ENCODE results near the gene DIP2C. TPM values are rescaled to one million over a fixed set of nuclear protein-coding genes. Genes with fewer than 3 reads are reported as not detected.
"Not testable (repeated sequence)": the region's sequence is repeated elsewhere in the genome, so short reads cannot be mapped to it uniquely, and the experiment has no call there.

Gene DIP2C
- polyA plus RNA-seq, 1 donor from 2014 or later, result 1.4 TPM

- H3K36me3 Mint-ChIP-seq, result no peaks in the 10 kb centered on the region
- no peak overlapping the region for H3K27ac Mint-ChIP-seq
- H3K4me1 Mint-ChIP-seq, result peaks cover 1 to 5% (median 4%) of the 10 kb centered on the region in 3 donors
- no peaks in the 10 kb centered on the region for H3K9me3 Mint-ChIP-seq
- no peak overlapping the region for H3K4me3 Mint-ChIP-seq
- H3K27me3 Mint-ChIP-seq, result peaks cover 17% of the 10 kb centered on the region
These were observed 165.5 kb downstream of the DIP2C start for GRCh38 chr10:523925-524324.

- no peaks in the 10 kb centered on the region for H3K9me3 Mint-ChIP-seq
- H3K27ac Mint-ChIP-seq, result no peak overlapping the region
- no peak overlapping the region for H3K4me3 Mint-ChIP-seq
These were observed 167.1 kb downstream of the DIP2C start for GRCh38 chr10:522350-522749.

GRCh38 chr10:521261-522250 is 167.9 kb downstream of the DIP2C start:
- H3K36me3 Mint-ChIP-seq, result peaks cover 2% of the 10 kb centered on the region
- no peak overlapping the region for H3K27ac Mint-ChIP-seq
- peaks cover 17% of the 10 kb centered on the region for H3K27me3 Mint-ChIP-seq

More at GRCh38 chr10:522350-522749, 167.1 kb downstream of the DIP2C start:
- H3K27me3 Mint-ChIP-seq, result peaks cover 17% of the 10 kb centered on the region
- peaks cover 2% of the 10 kb centered on the region for H3K36me3 Mint-ChIP-seq
- peaks cover 0 to 5% (median 4%) of the 10 kb centered on the region in 3 donors for H3K4me1 Mint-ChIP-seq

GRCh38 chr10:520402-520787 is 169.1 kb downstream of the DIP2C start:
- peaks cover 2% of the 10 kb centered on the region for H3K36me3 Mint-ChIP-seq
- peaks cover 15% of the 10 kb centered on the region for H3K27me3 Mint-ChIP-seq
- H3K9me3 Mint-ChIP-seq, result no peaks in the 10 kb centered on the region
- no peak overlapping the region for H3K27ac Mint-ChIP-seq
- H3K4me3 Mint-ChIP-seq, result no peak overlapping the region
- peaks cover 3 to 7% (median 6%) of the 10 kb centered on the region in 3 donors for H3K4me1 Mint-ChIP-seq

More at GRCh38 chr10:521261-522250, 167.9 kb downstream of the DIP2C start:
- H3K4me1 Mint-ChIP-seq, result peaks cover 0 to 5% (median 5%) of the 10 kb centered on the region in 3 donors
- H3K9me3 Mint-ChIP-seq, result no peaks in the 10 kb centered on the region
- H3K4me3 Mint-ChIP-seq, result no peak overlapping the region

GRCh38 chr10:519716-520401 is 169.6 kb downstream of the DIP2C start:
- peaks cover 2% of the 10 kb centered on the region for H3K36me3 Mint-ChIP-seq
- H3K27ac Mint-ChIP-seq, result no peak overlapping the region
- no peaks in the 10 kb centered on the region for H3K9me3 Mint-ChIP-seq
- peaks cover 15% of the 10 kb centered on the region for H3K27me3 Mint-ChIP-seq
- peaks cover 3 to 10% (median 7%) of the 10 kb centered on the region in 3 donors for H3K4me1 Mint-ChIP-seq
- H3K4me3 Mint-ChIP-seq, result no peak overlapping the region

GRCh38 chr10:519055-519715 is 170.3 kb downstream of the DIP2C start:
- peaks cover 17% of the 10 kb centered on the region for H3K27me3 Mint-ChIP-seq
- no peak overlapping the region for H3K4me3 Mint-ChIP-seq
- H3K27ac Mint-ChIP-seq, result no peak overlapping the region
- no peaks in the 10 kb centered on the region for H3K9me3 Mint-ChIP-seq
- peaks cover 3 to 10% (median 7%) of the 10 kb centered on the region in 3 donors for H3K4me1 Mint-ChIP-seq
- H3K36me3 Mint-ChIP-seq, result peaks cover 2% of the 10 kb centered on the region

- Mint-ChIP-seq H3K27me3 (peaks cover 20% of the 10 kb centered on the region), H3K4me1 (peaks cover 7 to 21% (median 12%) of the 10 kb centered on the region in 3 donors), H3K27ac (peak overlapping the region in 1 of 3 donors; percentile 74), H3K36me3 (peaks cover 2% of the 10 kb centered on the region), H3K9me3 (no peaks in the 10 kb centered on the region), H3K4me3 (no peak overlapping the region)
These were observed 171.5 kb downstream of the DIP2C start for GRCh38 chr10:517872-518475.

- peaks cover 7 to 21% (median 12%) of the 10 kb centered on the region in 3 donors for H3K4me1 Mint-ChIP-seq
- H3K9me3 Mint-ChIP-seq, result no peaks in the 10 kb centered on the region
- H3K27ac Mint-ChIP-seq, result no peak overlapping the region
- H3K27me3 Mint-ChIP-seq, result peaks cover 16% of the 10 kb centered on the region
- no peak overlapping the region for H3K4me3 Mint-ChIP-seq
- peaks cover 2% of the 10 kb centered on the region for H3K36me3 Mint-ChIP-seq
These were observed 172.1 kb downstream of the DIP2C start for GRCh38 chr10:517241-517830.

- no peaks in the 10 kb centered on the region for H3K9me3 Mint-ChIP-seq
- peaks cover 7 to 21% (median 12%) of the 10 kb centered on the region in 3 donors for H3K4me1 Mint-ChIP-seq
- H3K36me3 Mint-ChIP-seq, result peaks cover 2% of the 10 kb centered on the region
- H3K27me3 Mint-ChIP-seq, result peaks cover 14% of the 10 kb centered on the region
- no peak overlapping the region for H3K4me3 Mint-ChIP-seq
- H3K27ac Mint-ChIP-seq, result no peak overlapping the region
These were observed 172.7 kb downstream of the DIP2C start for GRCh38 chr10:516764-517163.

- peaks cover 2% of the 10 kb centered on the region for H3K36me3 Mint-ChIP-seq
- no peak overlapping the region for H3K27ac Mint-ChIP-seq
- H3K4me1 Mint-ChIP-seq, result peaks cover 12 to 22% (median 15%) of the 10 kb centered on the region in 3 donors
- no peaks in the 10 kb centered on the region for H3K9me3 Mint-ChIP-seq
- H3K4me3 Mint-ChIP-seq, result peak overlapping the region in 1 of 4 donors; percentile 37
- H3K27me3 Mint-ChIP-seq, result peaks cover 19% of the 10 kb centered on the region
These were observed 173.8 kb downstream of the DIP2C start for GRCh38 chr10:515674-516073.

GRCh38 chr10:514137-514671 is 175.3 kb downstream of the DIP2C start:
- H3K27ac Mint-ChIP-seq, result peak overlapping the region in 1 of 3 donors; percentile 14
- H3K9me3 Mint-ChIP-seq, result no peaks in the 10 kb centered on the region
- H3K36me3 Mint-ChIP-seq, result peaks cover 2% of the 10 kb centered on the region
- H3K4me3 Mint-ChIP-seq, result peak overlapping the region in 2 of 4 donors; percentile 88 to 96
- peaks cover 12 to 26% (median 16%) of the 10 kb centered on the region in 3 donors for H3K4me1 Mint-ChIP-seq
- peaks cover 23% of the 10 kb centered on the region for H3K27me3 Mint-ChIP-seq

- Mint-ChIP-seq H3K36me3 (no peaks in the 10 kb centered on the region), H3K9me3 (no peaks in the 10 kb centered on the region), H3K4me3 (peak overlapping the region; percentile 9 to 96 (median 90)), H3K27me3 (peaks cover 27% of the 10 kb centered on the region), H3K27ac (peak overlapping the region in 1 of 3 donors; percentile 93), H3K4me1 (peaks cover 12 to 26% (median 16%) of the 10 kb centered on the region in 3 donors)
These were observed 176.1 kb downstream of the DIP2C start for GRCh38 chr10:513393-513792.

- H3K36me3 Mint-ChIP-seq, H3K9me3 Mint-ChIP-seq, H3K27ac Mint-ChIP-seq: not testable (repeated sequence)
- H3K4me3 Mint-ChIP-seq, result peak overlapping the region in 2 of 4 donors; percentile 27 to 88
- H3K4me1 Mint-ChIP-seq, result peaks cover 12 to 26% (median 16%) of the 10 kb centered on the region in 3 donors
- peaks cover 27% of the 10 kb centered on the region for H3K27me3 Mint-ChIP-seq
These were observed 176.8 kb downstream of the DIP2C start for GRCh38 chr10:512661-513060.

- H3K4me1 Mint-ChIP-seq, result peaks cover 12 to 26% (median 14%) of the 10 kb centered on the region in 3 donors
- no peak overlapping the region for H3K27ac Mint-ChIP-seq
- H3K36me3 Mint-ChIP-seq, result no peaks in the 10 kb centered on the region
- H3K9me3 Mint-ChIP-seq, result no peaks in the 10 kb centered on the region
- peaks cover 30% of the 10 kb centered on the region for H3K27me3 Mint-ChIP-seq
- H3K4me3 Mint-ChIP-seq, result no peak overlapping the region
These were observed 177.6 kb downstream of the DIP2C start for GRCh38 chr10:511849-512191.

All from IgD-negative memory B cell (primary cell).